Uterus (tissue), 2 donors: ENCODE data around the gene CYP2A6.

Experiments used
- POLR2A ChIP-seq, 2 donors: fragments of 450-650 bp; IDR thresholded peaks; one replicate each; pipeline ENCODE4 v1.6.1; 2016; ENCODE audit warnings: antibody characterized with exemption in 2 of 2, mild to moderate bottlenecking in 1 of 2, moderate library complexity in 1 of 2
- TF ChIP-seq, protein P1 (sequence below), 4 experiments: fragments of 200-600 bp in 2 of 4; fragments of 450-650 bp in 2 of 4; sonication (generic) in 2 of 4; IDR thresholded peaks; one replicate each; pipeline ENCODE4 v1.5.1; 2016 to 2019; ENCODE audit warnings: antibody characterized with exemption in 4 of 4, mild to moderate bottlenecking in 2 of 4, moderate library complexity in 1 of 4

DNA sequence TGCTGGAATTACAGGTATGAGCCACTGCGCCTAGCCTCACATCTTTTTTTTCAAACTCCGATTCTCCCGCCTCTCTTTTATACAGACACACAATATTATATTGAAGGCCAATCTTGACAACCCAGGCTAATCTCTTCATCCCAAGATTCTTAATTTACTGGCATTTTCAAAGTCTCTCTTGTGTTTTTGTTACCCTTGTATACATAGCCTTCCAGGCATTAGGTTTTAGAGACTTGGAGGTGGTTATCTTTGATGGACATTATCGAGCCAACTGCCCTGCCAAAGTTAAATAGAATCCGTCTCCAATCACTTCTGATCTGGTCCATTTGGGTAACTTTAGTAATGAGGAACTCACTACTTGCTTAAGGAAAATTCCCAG lies 46.2 kb upstream of the CYP2A6 start:
- TF ChIP-seq, protein P1, sequence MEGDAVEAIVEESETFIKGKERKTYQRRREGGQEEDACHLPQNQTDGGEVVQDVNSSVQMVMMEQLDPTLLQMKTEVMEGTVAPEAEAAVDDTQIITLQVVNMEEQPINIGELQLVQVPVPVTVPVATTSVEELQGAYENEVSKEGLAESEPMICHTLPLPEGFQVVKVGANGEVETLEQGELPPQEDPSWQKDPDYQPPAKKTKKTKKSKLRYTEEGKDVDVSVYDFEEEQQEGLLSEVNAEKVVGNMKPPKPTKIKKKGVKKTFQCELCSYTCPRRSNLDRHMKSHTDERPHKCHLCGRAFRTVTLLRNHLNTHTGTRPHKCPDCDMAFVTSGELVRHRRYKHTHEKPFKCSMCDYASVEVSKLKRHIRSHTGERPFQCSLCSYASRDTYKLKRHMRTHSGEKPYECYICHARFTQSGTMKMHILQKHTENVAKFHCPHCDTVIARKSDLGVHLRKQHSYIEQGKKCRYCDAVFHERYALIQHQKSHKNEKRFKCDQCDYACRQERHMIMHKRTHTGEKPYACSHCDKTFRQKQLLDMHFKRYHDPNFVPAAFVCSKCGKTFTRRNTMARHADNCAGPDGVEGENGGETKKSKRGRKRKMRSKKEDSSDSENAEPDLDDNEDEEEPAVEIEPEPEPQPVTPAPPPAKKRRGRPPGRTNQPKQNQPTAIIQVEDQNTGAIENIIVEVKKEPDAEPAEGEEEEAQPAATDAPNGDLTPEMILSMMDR (IDR thresholded peaks at IDR 0.05) = no peak
- TF ChIP-seq POLR2A (IDR thresholded peaks at IDR 0.05) = no peak
